Measurements from ENCODE around the gene ZNF100. TPM values are rescaled to one million over a fixed set of nuclear protein-coding genes. Genes with fewer than 3 reads are reported as not detected.

The ZNF100 gene
- total and polyA plus RNA-seq, 9 of the 15 experiments (the other 6 are each of a cell fraction or from before 2014, with no cell fraction given) = 4.5 to 27.2 (median 19.6) TPM

DNA sequence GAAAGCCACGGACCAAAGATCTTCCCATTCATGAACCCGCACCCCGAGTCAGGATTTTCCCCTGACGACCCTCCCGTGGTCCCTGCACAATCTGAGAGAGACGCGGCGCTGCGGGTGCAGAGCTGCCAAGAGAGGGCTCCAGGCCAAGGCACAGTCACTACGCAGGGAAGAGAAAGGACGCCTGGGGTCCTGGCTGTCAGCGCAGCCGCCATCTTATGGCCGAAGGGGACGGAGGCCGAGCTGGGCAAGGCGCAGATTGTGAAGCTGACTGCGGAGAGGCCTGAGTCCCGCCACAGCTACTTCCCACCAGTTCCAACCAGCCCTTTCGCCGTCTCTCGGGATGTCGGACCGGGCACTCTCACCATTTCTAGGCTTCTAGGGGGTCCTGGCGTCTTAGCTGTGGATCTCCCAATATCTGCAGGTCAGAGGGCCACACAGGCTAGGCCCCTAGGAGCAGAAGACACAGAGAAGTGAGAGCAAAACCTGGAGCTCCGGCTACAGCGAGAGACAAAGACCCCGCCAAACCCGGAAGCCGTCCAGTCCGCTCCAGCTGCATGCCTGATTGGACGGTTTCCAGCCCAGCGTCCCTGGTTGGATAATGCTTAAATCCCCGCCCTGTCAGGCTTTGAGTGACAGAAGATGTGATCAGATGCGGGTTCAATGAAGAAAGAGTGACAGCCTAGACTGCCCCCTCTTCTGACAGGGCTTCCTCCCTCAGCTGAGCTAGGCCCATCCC is at the start of gene ZNF100 (continued):
- TF ChIP-seq JUND (IDR thresholded peaks at IDR 0.05; ENCODE audit: borderline replicate concordance, low read depth, low read length) (0 out of 2 replicates have a peak, but pooled peaks have one; percentile 16), JUND (tag; IDR thresholded peaks at IDR 0.05; ENCODE audit: borderline replicate concordance, low read depth, low read length) (no peak), ID3 (CRISPR knock-in tag; IDR thresholded peaks at IDR 0.05) (no peak), ID3 (tag; IDR thresholded peaks at IDR 0.05) (0 out of 2 replicates have a peak, but pooled peaks have one; percentile 44), LEF1 (IDR thresholded peaks at IDR 0.05) (no peak), TEAD4 (IDR thresholded peaks at IDR 0.05; ENCODE audit: low read length) (no peak), TEAD4 (CRISPR knock-in tag; IDR thresholded peaks at IDR 0.05; ENCODE audit: borderline replicate concordance) (no peak), ETV6 (IDR thresholded peaks at IDR 0.05; ENCODE audit: borderline replicate concordance in 1 of 2, low read depth in 2 of 2, low read length in 1 of 2) (no peak), ETV6 (CRISPR knock-in tag; IDR thresholded peaks at IDR 0.05; ENCODE audit: borderline replicate concordance) (no peak), SIN3A (IDR thresholded peaks at IDR 0.05; ENCODE audit: borderline replicate concordance in 2 of 2, control insufficient read depth in 1 of 2, low read depth in 2 of 2, low read length in 2 of 2) (0 out of 4 replicates have a peak, but pooled peaks of 1 of the 2 experiments have one; percentile 60), ZNF77 (CRISPR knock-in tag; IDR thresholded peaks at IDR 0.05) (no peak), E2F6 (IDR thresholded peaks at IDR 0.05; ENCODE audit: borderline replicate concordance in 1 of 2, extremely low read depth in 1 of 2, insufficient read depth in 1 of 2, insufficient read length in 1 of 2, low read depth in 1 of 2, low read length in 1 of 2, poor library complexity in 1 of 2, severe bottlenecking in 1 of 2) (peak in 1 of 2 experiments; percentile 17), ETS2 (tag; IDR thresholded peaks at IDR 0.05; ENCODE audit: borderline replicate concordance, poor library complexity, severe bottlenecking) (no peak), NR2F6 (CRISPR knock-in tag; IDR thresholded peaks at IDR 0.05) (no peak), CHD1 (IDR thresholded peaks at IDR 0.05; ENCODE audit: low read length) (no peak)
- TF ChIP-seq, protein P1, sequence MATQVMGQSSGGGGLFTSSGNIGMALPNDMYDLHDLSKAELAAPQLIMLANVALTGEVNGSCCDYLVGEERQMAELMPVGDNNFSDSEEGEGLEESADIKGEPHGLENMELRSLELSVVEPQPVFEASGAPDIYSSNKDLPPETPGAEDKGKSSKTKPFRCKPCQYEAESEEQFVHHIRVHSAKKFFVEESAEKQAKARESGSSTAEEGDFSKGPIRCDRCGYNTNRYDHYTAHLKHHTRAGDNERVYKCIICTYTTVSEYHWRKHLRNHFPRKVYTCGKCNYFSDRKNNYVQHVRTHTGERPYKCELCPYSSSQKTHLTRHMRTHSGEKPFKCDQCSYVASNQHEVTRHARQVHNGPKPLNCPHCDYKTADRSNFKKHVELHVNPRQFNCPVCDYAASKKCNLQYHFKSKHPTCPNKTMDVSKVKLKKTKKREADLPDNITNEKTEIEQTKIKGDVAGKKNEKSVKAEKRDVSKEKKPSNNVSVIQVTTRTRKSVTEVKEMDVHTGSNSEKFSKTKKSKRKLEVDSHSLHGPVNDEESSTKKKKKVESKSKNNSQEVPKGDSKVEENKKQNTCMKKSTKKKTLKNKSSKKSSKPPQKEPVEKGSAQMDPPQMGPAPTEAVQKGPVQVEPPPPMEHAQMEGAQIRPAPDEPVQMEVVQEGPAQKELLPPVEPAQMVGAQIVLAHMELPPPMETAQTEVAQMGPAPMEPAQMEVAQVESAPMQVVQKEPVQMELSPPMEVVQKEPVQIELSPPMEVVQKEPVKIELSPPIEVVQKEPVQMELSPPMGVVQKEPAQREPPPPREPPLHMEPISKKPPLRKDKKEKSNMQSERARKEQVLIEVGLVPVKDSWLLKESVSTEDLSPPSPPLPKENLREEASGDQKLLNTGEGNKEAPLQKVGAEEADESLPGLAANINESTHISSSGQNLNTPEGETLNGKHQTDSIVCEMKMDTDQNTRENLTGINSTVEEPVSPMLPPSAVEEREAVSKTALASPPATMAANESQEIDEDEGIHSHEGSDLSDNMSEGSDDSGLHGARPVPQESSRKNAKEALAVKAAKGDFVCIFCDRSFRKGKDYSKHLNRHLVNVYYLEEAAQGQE (IDR thresholded peaks at IDR 0.05; ENCODE audit: borderline replicate concordance) = peak; percentile 81
- TF ChIP-seq, protein P1 (CRISPR knock-in tag; IDR thresholded peaks at IDR 0.05; ENCODE audit: low read depth) = no peak

Data from K562 (cell line).